PC-3 (cell line): ENCODE data around the gene LRRTM4. TPM values are rescaled to one million over a fixed set of nuclear protein-coding genes. Genes with fewer than 3 reads are reported as not detected.

Experiments used
- ATAC-seq: fragments of 200-7000 bp; cut with Tn5 transposase; 2 replicates; pipeline ENCODE4 v1.9.1; 2020; ENCODE audit warnings: mild to moderate bottlenecking, moderate library complexity
- BruUV-seq: library from RNA; stranded (reverse); fragments of 400-500 nt; replicated peaks from 2 replicates; lab custom pipeline; 2021; lab: Mats Ljungman, UMichigan
- CTCF ChIA-PET: fragments of 300-600 bp; sonication (Branson Sonifier 250); formaldehyde crosslinking; loops from one replicate; lab custom pipeline; 2022; ENCODE audit warnings: antibody characterized with exemption; lab: Charles Lee
- POLR2A ChIA-PET: fragments of 300-600 bp; sonication (Branson Sonifier 250); formaldehyde crosslinking; loops from one replicate; lab custom pipeline; 2022; ENCODE audit warnings: antibody characterized with exemption; ENCODE audit not compliant: unreplicated experiment; lab: Charles Lee
- DNase-seq: peaks from one replicate; pipeline ENCODE4 v3.0.0-alpha.2; 2015
- H2AFZ ChIP-seq: fragments of 300-600 bp; sonication (generic); 2 replicates; pipeline ENCODE4 v1.6.0; 2016; ENCODE audit warnings: antibody characterized with exemption, low read length
- H3F3A ChIP-seq: fragments of 300-600 bp; sonication (generic); one replicate; pipeline ENCODE4 v1.6.0; 2017; ENCODE audit warnings: antibody characterized with exemption, low read length, control low read depth, mild to moderate bottlenecking; ENCODE audit not compliant: unreplicated experiment
- H3K27ac ChIP-seq: fragments of 300-600 bp; sonication (generic); 2 replicates; pipeline ENCODE4 v1.5.1; 2016; ENCODE audit warnings: mild to moderate bottlenecking, low read length
- H3K27me3 ChIP-seq: fragments of 300-600 bp; sonication (generic); 2 replicates; pipeline ENCODE4 v1.6.1; 2016; ENCODE audit warnings: low read length, mixed read lengths
- H3K36me3 ChIP-seq: fragments of 300-600 bp; sonication (generic); 2 replicates; pipeline ENCODE4 v1.6.1; 2016; ENCODE audit warnings: low read depth, mixed run types, low read length, mixed read lengths
- H3K4me1 ChIP-seq: fragments of 300-600 bp; sonication (generic); 2 replicates; pipeline ENCODE4 v1.5.1; 2016; ENCODE audit warnings: low read length; ENCODE audit not compliant: insufficient read depth
- H3K4me2 ChIP-seq: fragments of 300-600 bp; sonication (generic); 2 replicates; pipeline ENCODE4 v1.6.0; 2016; ENCODE audit warnings: low read length
- H3K4me3 ChIP-seq: fragments of 300-600 bp; sonication (generic); 2 replicates; pipeline ENCODE4 v1.5.1; 2016; ENCODE audit warnings: mild to moderate bottlenecking, low read length, mixed read lengths
- H3K79me2 ChIP-seq: fragments of 300-600 bp; sonication (generic); 2 replicates; pipeline ENCODE4 v1.6.1; 2017; ENCODE audit warnings: low read length, mixed read lengths
- H3K9ac ChIP-seq: fragments of 300-600 bp; sonication (generic); 2 replicates; pipeline ENCODE4 v1.6.0; 2016; ENCODE audit warnings: mild to moderate bottlenecking, low read length
- H3K9me2 ChIP-seq: fragments of 300-600 bp; sonication (generic); replicated peaks from 2 replicates; pipeline ENCODE4 v1.6.1; 2016; ENCODE audit warnings: mixed run types, low read length, mixed read lengths
- H3K9me3 ChIP-seq: fragments of 300-600 bp; sonication (generic); 2 replicates; pipeline ENCODE4 v1.6.1; 2016; ENCODE audit warnings: low read length, mixed read lengths
- H4K20me1 ChIP-seq: fragments of 300-600 bp; sonication (generic); 2 replicates; pipeline ENCODE4 v1.6.1; 2016; ENCODE audit warnings: low read length, mixed read lengths
- EZH2 ChIP-seq: fragments of 300-600 bp; sonication (generic); IDR thresholded peaks from one replicate; pipeline ENCODE4 v1.6.1; 2017; ENCODE audit warnings: antibody characterized with exemption, mild to moderate bottlenecking, low read length; ENCODE audit not compliant: unreplicated experiment
- EZH2phosphoT487 ChIP-seq: fragments of 300-600 bp; sonication (generic); IDR thresholded peaks from 2 replicates; pipeline ENCODE4 v1.6.1; 2018; ENCODE audit warnings: mild to moderate bottlenecking, antibody characterized with exemption, low read length, borderline replicate concordance
- intact Hi-C: fragments of 100-400 bp; cut with micrococcal nuclease; formaldehyde crosslinking; loops from 2 replicates; pipeline ENCODE4 v1.9.0; 2023
- total RNA-seq: library from RNA; depleted of rRNA; stranded (reverse); fragments of >200 nt; gene quantifications from 2 replicates; pipeline ENCODE4 v1.2.3, GENCODE V29; 2014
- TF ChIP-seq, protein P1 (sequence below): fragments of 300-600 bp; sonication (generic); conservative IDR thresholded peaks from 2 replicates; pipeline ENCODE4 v1.5.1; 2017; ENCODE audit warnings: antibody characterized with exemption, low read depth, mild to moderate bottlenecking, low read length

Gene LRRTM4
- total RNA-seq, 1 experiment from 2014 or later: not detected

DNA sequence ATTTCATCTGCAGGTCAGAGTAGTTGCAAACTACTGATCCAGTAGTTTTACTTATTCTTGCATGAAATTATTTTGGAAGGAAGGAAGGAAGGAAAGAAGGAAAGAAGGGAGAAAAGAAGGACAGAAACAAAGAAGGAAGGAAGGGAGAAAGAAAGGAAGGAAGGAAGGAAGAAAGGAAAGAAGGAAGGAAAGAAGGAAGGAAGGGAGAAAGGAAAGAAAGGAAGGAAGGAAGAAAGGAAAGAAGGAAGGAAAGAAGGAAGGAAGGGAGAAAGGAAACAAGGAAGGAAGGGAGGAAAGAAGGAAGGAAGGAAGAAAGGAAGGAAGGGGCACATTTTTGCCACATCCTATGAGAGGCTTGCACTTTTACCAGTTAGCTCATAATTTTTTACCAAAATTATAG is 186.2 kb downstream of the LRRTM4 start:
- ChIA-PET POLR2A (no interaction called here), CTCF (no interaction called here)
- ATAC-seq (no peak), DNase-seq (no peak)
- intact Hi-C loops: no loop called here
- Histone ChIP-seq H3K9ac (no peak overlapping the region), H3K4me3 (no peak overlapping the region), H3K4me2 (no peak overlapping the region), H3K9me2 (no peaks in the 10 kb centered on the region), H3K27me3 (no peaks in the 10 kb centered on the region), H4K20me1 (no peaks in the 10 kb centered on the region), H3K79me2 (no peaks in the 10 kb centered on the region), H2AFZ (no peak overlapping the region), H3K9me3 (peaks cover 9% of the 10 kb centered on the region; the same call in 1 of the 2 replicates), H3F3A (no peaks in the 10 kb centered on the region), H3K36me3 (no peaks in the 10 kb centered on the region), H3K4me1 (no peaks in the 10 kb centered on the region), H3K27ac (no peak overlapping the region)
- BruUV-seq: no TSS peak
- no peak for TF ChIP-seq EZH2phosphoT487
- TF ChIP-seq, protein P1, sequence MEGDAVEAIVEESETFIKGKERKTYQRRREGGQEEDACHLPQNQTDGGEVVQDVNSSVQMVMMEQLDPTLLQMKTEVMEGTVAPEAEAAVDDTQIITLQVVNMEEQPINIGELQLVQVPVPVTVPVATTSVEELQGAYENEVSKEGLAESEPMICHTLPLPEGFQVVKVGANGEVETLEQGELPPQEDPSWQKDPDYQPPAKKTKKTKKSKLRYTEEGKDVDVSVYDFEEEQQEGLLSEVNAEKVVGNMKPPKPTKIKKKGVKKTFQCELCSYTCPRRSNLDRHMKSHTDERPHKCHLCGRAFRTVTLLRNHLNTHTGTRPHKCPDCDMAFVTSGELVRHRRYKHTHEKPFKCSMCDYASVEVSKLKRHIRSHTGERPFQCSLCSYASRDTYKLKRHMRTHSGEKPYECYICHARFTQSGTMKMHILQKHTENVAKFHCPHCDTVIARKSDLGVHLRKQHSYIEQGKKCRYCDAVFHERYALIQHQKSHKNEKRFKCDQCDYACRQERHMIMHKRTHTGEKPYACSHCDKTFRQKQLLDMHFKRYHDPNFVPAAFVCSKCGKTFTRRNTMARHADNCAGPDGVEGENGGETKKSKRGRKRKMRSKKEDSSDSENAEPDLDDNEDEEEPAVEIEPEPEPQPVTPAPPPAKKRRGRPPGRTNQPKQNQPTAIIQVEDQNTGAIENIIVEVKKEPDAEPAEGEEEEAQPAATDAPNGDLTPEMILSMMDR: no peak
- TF ChIP-seq EZH2: no peak

DNA sequence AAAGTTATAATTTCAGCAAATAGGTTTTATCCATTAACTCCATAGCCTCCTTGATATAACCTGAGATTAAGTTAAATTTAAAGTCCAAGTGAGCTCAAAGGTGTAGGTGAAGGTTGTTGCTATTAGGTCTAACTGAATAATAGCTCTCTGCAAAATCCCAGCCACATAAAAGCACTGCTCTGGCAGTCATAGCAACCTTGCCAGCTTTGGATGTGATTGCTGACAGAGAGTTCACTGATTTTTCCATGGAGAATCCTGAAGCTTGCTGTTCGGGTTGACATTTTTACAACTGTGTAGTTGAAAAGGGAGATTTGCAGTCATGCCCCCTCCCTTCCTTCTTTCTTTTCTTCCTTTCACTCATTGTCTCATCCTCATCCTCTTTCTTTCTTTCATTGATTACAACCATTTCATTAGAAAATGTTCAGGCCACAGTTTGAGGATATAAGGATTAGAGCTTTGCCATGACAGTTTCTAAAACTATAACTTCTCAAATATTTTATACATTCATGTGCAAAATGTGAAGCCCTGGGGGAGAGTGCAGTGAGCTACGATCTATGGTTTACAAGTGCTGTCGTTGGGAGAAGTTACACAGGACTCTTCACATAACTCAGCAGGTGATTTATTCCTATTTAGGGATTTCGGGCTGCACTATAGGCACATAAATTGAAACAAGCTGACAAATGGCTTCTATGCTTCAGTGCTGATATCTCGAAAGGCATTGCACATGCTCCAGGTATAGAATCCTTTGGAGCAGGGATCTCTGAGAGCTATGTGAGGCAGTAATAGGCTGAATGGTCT is 193.8 kb downstream of the LRRTM4 start:
- ChIA-PET CTCF (no interaction called here), POLR2A (no interaction called here)
- Histone ChIP-seq H3K36me3 (no peaks in the 10 kb centered on the region), H3K4me3 (no peak overlapping the region), H3K4me2 (no peak overlapping the region), H2AFZ (no peak overlapping the region), H3K27me3 (no peaks in the 10 kb centered on the region), H3F3A (no peaks in the 10 kb centered on the region), H3K27ac (no peak overlapping the region), H3K9ac (no peak overlapping the region), H4K20me1 (no peaks in the 10 kb centered on the region), H3K79me2 (no peaks in the 10 kb centered on the region), H3K9me2 (no peaks in the 10 kb centered on the region), H3K9me3 (0 out of 2 replicates have a peak, but pooled peaks cover 3% of the 10 kb centered on the region), H3K4me1 (no peaks in the 10 kb centered on the region)
- no TSS peak for BruUV-seq
- intact Hi-C loops: no loop called here
- DNase-seq (no peak), ATAC-seq (no peak)
- TF ChIP-seq EZH2: no peak
- TF ChIP-seq EZH2phosphoT487: no peak
- TF ChIP-seq, protein P1: no peak

DNA sequence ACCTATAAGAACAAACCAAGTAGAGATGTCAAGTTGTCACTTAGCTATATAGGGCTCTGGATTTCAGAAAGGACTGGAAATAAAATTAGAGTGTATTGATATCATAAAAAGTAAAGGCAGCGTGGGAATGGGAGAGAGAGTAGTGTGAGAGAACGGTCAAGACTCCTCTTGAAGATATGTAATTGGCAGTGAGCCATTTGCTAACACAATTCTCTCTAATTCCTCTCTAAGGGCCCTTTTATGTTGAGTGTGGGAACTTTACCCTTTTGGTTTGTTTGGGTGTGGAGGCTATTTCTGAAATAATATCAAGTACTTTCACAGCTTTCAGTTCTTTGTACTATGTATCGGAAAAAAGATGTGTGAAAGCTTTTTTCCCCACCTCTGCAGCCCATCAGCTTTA is 196.8 kb downstream of the LRRTM4 start:
- Histone ChIP-seq H3K9ac (no peak overlapping the region), H3K4me1 (no peaks in the 10 kb centered on the region), H2AFZ (no peak overlapping the region), H3K4me3 (no peak overlapping the region), H4K20me1 (no peaks in the 10 kb centered on the region), H3K9me2 (no peaks in the 10 kb centered on the region), H3K27me3 (no peaks in the 10 kb centered on the region), H3K4me2 (no peak overlapping the region), H3F3A (no peaks in the 10 kb centered on the region), H3K9me3 (no peaks in the 10 kb centered on the region), H3K27ac (no peak overlapping the region), H3K36me3 (no peaks in the 10 kb centered on the region), H3K79me2 (no peaks in the 10 kb centered on the region)
- ChIA-PET POLR2A (no interaction called here), CTCF (no interaction called here)
- BruUV-seq: no TSS peak
- DNase-seq: no peak
- no peak for ATAC-seq
- intact Hi-C loops: no loop called here
- TF ChIP-seq, protein P1: no peak
- TF ChIP-seq EZH2 (no peak), EZH2phosphoT487 (no peak)
